ENCODE results near the gene ALDH4A1.

- no peak for TF ChIP-seq EZH2 (optimal IDR thresholded peaks at IDR 0.05; ENCODE audit: low read depth, low read length)
- TF ChIP-seq, protein P1, sequence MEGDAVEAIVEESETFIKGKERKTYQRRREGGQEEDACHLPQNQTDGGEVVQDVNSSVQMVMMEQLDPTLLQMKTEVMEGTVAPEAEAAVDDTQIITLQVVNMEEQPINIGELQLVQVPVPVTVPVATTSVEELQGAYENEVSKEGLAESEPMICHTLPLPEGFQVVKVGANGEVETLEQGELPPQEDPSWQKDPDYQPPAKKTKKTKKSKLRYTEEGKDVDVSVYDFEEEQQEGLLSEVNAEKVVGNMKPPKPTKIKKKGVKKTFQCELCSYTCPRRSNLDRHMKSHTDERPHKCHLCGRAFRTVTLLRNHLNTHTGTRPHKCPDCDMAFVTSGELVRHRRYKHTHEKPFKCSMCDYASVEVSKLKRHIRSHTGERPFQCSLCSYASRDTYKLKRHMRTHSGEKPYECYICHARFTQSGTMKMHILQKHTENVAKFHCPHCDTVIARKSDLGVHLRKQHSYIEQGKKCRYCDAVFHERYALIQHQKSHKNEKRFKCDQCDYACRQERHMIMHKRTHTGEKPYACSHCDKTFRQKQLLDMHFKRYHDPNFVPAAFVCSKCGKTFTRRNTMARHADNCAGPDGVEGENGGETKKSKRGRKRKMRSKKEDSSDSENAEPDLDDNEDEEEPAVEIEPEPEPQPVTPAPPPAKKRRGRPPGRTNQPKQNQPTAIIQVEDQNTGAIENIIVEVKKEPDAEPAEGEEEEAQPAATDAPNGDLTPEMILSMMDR (IDR thresholded peaks at IDR 0.05; ENCODE audit: low read length), result no peak
Observed at GRCh38 chr1:18884727-18885126, 17.6 kb downstream of the ALDH4A1 start.
